Spinal cord (tissue), 10 donors: Measurements from ENCODE around the gene MGAT4A. TPM values are rescaled to one million over a fixed set of nuclear protein-coding genes. Genes with fewer than 3 reads are reported as not detected.

ENCODE experiments used
- DNase-seq, 6 donors: peaks; one replicate each; pipeline versions ENCODE4 v3.0.0 to v3.0.0-alpha.2; 2013 to 2015; ENCODE audit warnings: low spot score in 6 of 6, low read depth in 4 of 6
- H3K27ac ChIP-seq: one replicate; pipeline ENCODE4 v1.5.1; 2013; ENCODE audit warnings: low read depth, low read length, control low read depth
- H3K27me3 ChIP-seq: one replicate; pipeline ENCODE4 v1.6.1; 2013; ENCODE audit warnings: low read length; ENCODE audit not compliant: control insufficient read depth, insufficient read depth
- H3K36me3 ChIP-seq: one replicate; pipeline ENCODE4 v1.6.1; 2013; ENCODE audit warnings: low read length; ENCODE audit not compliant: control insufficient read depth, insufficient read depth
- H3K4me1 ChIP-seq: one replicate; pipeline ENCODE4 v1.6.1; 2013; ENCODE audit warnings: low read length; ENCODE audit not compliant: control insufficient read depth, insufficient read depth
- H3K4me3 ChIP-seq: one replicate; pipeline ENCODE4 v1.5.1; 2013; ENCODE audit warnings: low read depth, low read length, control low read depth
- H3K9me3 ChIP-seq: one replicate; pipeline ENCODE4 v1.6.1; 2013; ENCODE audit warnings: low read length; ENCODE audit not compliant: control insufficient read depth, insufficient read depth
- WGBS: methylation state at CpG from one replicate; pipeline ENCODE4 v1.1.5; 2013; ENCODE audit warnings: missing lambda C conversion rate; ENCODE audit not compliant: insufficient coverage; 5-methylcytosine and 5-hydroxymethylcytosine counted together
- polyA plus RNA-seq, 2 donors: library from polyadenylated mRNA; unstranded; fragments of 120-200 nt; gene quantifications; one replicate each; pipeline ENCODE4 v1.2.1, GENCODE V29; 2013; ENCODE audit not compliant: insufficient read length in 2 of 2
- total RNA-seq, 2 donors: library from RNA; depleted of rRNA in 1 of 2; stranded (reverse); fragments of 120-200 nt in 1 of 2; fragments of >200 nt in 1 of 2; gene quantifications; one replicate each; pipeline versions ENCODE4 v1.2.3 to v1.2.4, GENCODE V29; 2013 to 2014
- donor health status: healthy.

The MGAT4A gene
- total and polyA plus RNA-seq, 4 donors, result 25.2 to 51.2 (median 29.9) TPM

GRCh38 chr2:98650998-98651397 lies 79.9 kb downstream of the MGAT4A start:
- Histone ChIP-seq H3K4me1 (no peaks in the 10 kb centered on the region), H3K4me3 (no peak overlapping the region), H3K27me3 (no peaks in the 10 kb centered on the region), H3K9me3 (no peaks in the 10 kb centered on the region), H3K36me3 (peaks cover 9% of the 10 kb centered on the region), H3K27ac (no peak overlapping the region)
- no CpG with 5 or more reads among the region's 1 CpG for WGBS
- DNase-seq, result no peak

- H3K27ac ChIP-seq, result no peak overlapping the region
Observed at GRCh38 chr2:98649992-98650375, 80.9 kb downstream of the MGAT4A start.

GRCh38 chr2:98649135-98649991 lies 81.6 kb downstream of the MGAT4A start:
- H3K27ac ChIP-seq, result no peak overlapping the region
- no CpG with 5 or more reads among the region's 4 CpGs for WGBS

More at GRCh38 chr2:98649992-98650375, 80.9 kb downstream of the MGAT4A start:
- Histone ChIP-seq H3K36me3 (peaks cover 9% of the 10 kb centered on the region), H3K9me3 (no peaks in the 10 kb centered on the region), H3K4me1 (no peaks in the 10 kb centered on the region), H3K27me3 (no peaks in the 10 kb centered on the region), H3K4me3 (no peak overlapping the region)
- no CpG with 5 or more reads among the region's 1 CpG for WGBS
- DNase-seq, result no peak

GRCh38 chr2:98648451-98648850 lies 82.5 kb downstream of the MGAT4A start:
- no peaks in the 10 kb centered on the region for H3K27me3 ChIP-seq

More at GRCh38 chr2:98649135-98649991, 81.6 kb downstream of the MGAT4A start:
- Histone ChIP-seq H3K4me3 (no peak overlapping the region), H3K9me3 (no peaks in the 10 kb centered on the region), H3K36me3 (peaks cover 13% of the 10 kb centered on the region), H3K4me1 (no peaks in the 10 kb centered on the region), H3K27me3 (no peaks in the 10 kb centered on the region)
- peak; percentile 75 to 96 (median 79) for DNase-seq

GRCh38 chr2:98647636-98648035 lies 83.3 kb downstream of the MGAT4A start:
- DNase-seq, result no peak
- Histone ChIP-seq H3K9me3 (no peaks in the 10 kb centered on the region), H3K36me3 (peaks cover 13% of the 10 kb centered on the region), H3K4me1 (no peaks in the 10 kb centered on the region), H3K4me3 (no peak overlapping the region), H3K27me3 (no peaks in the 10 kb centered on the region), H3K27ac (no peak overlapping the region)
- WGBS, result 95% methylated on average over 3 of the region's 5 CpGs

More at GRCh38 chr2:98648451-98648850, 82.5 kb downstream of the MGAT4A start:
- no peaks in the 10 kb centered on the region for H3K9me3 ChIP-seq
- 100% methylated on average over 3 of the region's 4 CpGs for WGBS
- peaks cover 13% of the 10 kb centered on the region for H3K36me3 ChIP-seq
- no peak for DNase-seq
- H3K4me3 ChIP-seq, result no peak overlapping the region
- no peaks in the 10 kb centered on the region for H3K4me1 ChIP-seq
- no peak overlapping the region for H3K27ac ChIP-seq

- Histone ChIP-seq H3K9me3 (no peaks in the 10 kb centered on the region), H3K36me3 (peaks cover 15% of the 10 kb centered on the region), H3K4me3 (no peak overlapping the region), H3K27ac (no peak overlapping the region), H3K27me3 (no peaks in the 10 kb centered on the region), H3K4me1 (no peaks in the 10 kb centered on the region)
- 95% methylated on average over 2 of the region's 5 CpGs for WGBS
- DNase-seq, result no peak
Observed at GRCh38 chr2:98643496-98644100, 87.3 kb downstream of the MGAT4A start.

- no peak overlapping the region for H3K27ac ChIP-seq
- H3K4me3 ChIP-seq, result no peak overlapping the region
- H3K4me1 ChIP-seq, result no peaks in the 10 kb centered on the region
- H3K36me3 ChIP-seq, result peaks cover 23% of the 10 kb centered on the region
- H3K9me3 ChIP-seq, result no peaks in the 10 kb centered on the region
- H3K27me3 ChIP-seq, result no peaks in the 10 kb centered on the region
- no peak for DNase-seq
- WGBS, result 85% methylated on average over 4 of the region's 10 CpGs
Observed at GRCh38 chr2:98637401-98638147, 93.4 kb downstream of the MGAT4A start.

- no peak for DNase-seq
- no peaks in the 10 kb centered on the region for H3K4me1 ChIP-seq
- H3K9me3 ChIP-seq, result no peaks in the 10 kb centered on the region
- 70% methylated on average over 7 of the region's 9 CpGs for WGBS
- no peak overlapping the region for H3K4me3 ChIP-seq
- peaks cover 45% of the 10 kb centered on the region for H3K36me3 ChIP-seq
- no peak overlapping the region for H3K27ac ChIP-seq
- H3K27me3 ChIP-seq, result no peaks in the 10 kb centered on the region
Observed at GRCh38 chr2:98634406-98635092, 96.4 kb downstream of the MGAT4A start.

- no peaks in the 10 kb centered on the region for H3K9me3 ChIP-seq
- no peaks in the 10 kb centered on the region for H3K27me3 ChIP-seq
- 87% methylated on average over 3 of the region's 3 CpGs for WGBS
- H3K36me3 ChIP-seq, result peaks cover 37% of the 10 kb centered on the region
- no peak overlapping the region for H3K27ac ChIP-seq
- no peak overlapping the region for H3K4me3 ChIP-seq
- no peaks in the 10 kb centered on the region for H3K4me1 ChIP-seq
- DNase-seq, result no peak
Observed at GRCh38 chr2:98632351-98632750, 98.6 kb downstream of the MGAT4A start.
